ENCODE measurements around the gene BRD4.

DNA sequence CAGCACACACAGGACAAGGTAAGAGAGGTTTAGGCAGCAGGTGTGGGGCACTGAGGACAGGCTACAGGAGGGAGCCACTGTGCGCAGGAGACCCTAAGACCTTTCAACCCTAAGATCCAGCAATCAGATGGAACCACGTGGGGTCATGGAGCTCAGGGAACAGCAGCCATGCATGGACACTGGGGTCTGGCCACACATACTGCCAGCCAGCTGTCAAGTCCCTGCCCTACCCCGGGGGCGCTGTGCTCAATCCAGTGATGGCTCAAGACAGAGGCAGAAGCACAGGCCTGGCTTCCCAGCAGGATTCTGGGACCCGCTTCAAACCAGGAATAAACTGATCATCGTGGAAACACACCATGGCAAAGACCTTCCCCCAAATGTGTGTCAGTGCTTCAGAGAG is 74.6 kb downstream of the BRD4 start:
- TF ChIP-seq EZH2phosphoT487 (IDR thresholded peaks at IDR 0.05; ENCODE audit: borderline replicate concordance, low read length) = no peak
- TF ChIP-seq, protein P1, sequence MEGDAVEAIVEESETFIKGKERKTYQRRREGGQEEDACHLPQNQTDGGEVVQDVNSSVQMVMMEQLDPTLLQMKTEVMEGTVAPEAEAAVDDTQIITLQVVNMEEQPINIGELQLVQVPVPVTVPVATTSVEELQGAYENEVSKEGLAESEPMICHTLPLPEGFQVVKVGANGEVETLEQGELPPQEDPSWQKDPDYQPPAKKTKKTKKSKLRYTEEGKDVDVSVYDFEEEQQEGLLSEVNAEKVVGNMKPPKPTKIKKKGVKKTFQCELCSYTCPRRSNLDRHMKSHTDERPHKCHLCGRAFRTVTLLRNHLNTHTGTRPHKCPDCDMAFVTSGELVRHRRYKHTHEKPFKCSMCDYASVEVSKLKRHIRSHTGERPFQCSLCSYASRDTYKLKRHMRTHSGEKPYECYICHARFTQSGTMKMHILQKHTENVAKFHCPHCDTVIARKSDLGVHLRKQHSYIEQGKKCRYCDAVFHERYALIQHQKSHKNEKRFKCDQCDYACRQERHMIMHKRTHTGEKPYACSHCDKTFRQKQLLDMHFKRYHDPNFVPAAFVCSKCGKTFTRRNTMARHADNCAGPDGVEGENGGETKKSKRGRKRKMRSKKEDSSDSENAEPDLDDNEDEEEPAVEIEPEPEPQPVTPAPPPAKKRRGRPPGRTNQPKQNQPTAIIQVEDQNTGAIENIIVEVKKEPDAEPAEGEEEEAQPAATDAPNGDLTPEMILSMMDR (IDR thresholded peaks at IDR 0.05; ENCODE audit: low read depth, low read length, poor library complexity, severe bottlenecking) = no peak

All from DOHH2 (cell line).